ENCODE data around the gene LACRT.
"Not testable (repeated sequence)": the region's sequence is repeated elsewhere in the genome, so short reads cannot be mapped to it uniquely, and the experiment has no call there.

The LACRT gene, protein sequence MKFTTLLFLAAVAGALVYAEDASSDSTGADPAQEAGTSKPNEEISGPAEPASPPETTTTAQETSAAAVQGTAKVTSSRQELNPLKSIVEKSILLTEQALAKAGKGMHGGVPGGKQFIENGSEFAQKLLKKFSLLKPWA

DNA sequence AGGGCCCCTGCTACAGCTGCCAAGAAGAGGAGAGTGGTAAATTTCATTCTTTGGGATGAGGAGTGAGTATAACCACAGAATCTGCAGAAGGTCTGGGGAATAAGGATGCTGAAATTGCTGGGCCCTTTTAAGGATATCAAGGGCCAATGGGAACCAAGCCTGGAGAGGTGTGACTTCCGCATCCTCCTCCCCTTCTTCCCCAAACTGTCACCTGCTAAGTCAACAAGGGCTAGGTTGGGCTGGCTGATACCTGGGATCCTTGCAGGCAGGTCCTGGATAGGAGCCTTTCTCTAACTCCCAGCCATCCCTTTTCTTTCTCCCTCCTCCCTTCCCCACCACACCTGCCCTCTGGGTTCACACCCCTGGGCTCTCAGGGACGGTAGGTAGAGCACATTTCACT is at the start of gene LACRT:
Gene LACRT (minus strand): TSS at position 101 of the 400 bp plus-strand sequence. CDS start 54 bp downstream, at position 47.
- no peak for DNase-seq

DNA sequence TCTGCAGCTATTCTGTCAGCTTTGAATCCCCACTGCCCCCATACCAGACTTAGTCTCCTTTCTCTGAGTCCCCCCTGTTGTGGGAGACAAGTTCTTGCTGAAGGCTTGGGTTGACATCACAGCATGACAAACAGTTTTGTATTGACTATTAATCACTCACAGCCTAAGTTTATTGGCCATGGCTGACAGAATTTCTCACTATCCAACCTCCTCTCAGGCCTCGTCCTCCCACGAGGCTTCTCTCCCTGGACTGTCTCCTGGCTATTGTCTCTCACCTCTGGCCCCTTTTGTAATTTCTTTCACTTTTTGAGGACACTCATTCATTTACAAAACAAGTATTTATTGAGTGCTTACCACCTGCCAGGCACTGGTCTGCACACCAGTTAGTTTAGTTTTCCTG is 48.7 kb upstream of the LACRT start:
- no peak for DNase-seq

DNA sequence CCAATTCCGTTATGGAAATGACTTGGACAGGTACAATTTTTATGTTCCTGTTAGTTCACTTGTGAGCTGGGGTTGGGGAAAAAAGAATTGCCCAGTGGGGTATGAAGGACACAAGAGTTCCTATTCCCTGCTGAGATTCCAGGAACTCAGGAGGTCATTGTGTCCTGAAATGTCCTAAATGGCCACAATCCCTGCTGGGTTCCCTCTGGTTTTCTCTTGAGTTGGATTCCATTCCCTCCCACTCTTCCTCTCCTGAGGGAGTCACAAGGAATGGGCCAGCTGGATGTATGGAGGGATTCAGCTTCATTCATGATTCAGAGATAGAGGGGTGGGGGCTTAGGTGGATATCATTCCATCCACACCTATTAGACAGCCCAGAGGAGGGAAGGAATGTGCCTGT is 48.0 kb upstream of the LACRT start:
- no peak for DNase-seq

DNA sequence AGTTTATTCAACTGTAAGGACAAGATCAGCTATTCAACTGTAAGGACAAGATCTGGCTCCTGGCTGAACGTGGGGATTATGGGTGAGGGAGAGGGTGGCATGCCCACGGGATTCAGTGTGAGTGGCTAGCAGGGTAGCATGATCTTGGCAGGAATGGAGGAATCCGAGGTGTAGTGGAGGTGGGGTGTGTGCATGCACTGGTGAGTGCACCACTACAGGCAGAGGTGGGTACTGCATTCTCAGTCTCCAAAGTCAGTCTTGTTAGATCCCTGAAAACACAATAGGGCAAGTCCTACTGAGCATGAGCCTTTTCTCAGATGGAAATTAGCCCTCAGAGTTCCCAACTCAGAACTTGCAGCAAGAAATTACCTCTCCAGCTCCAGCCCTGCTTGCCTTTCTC is 45.7 kb upstream of the LACRT start:
- DNase-seq: peak; percentile 56

DNA sequence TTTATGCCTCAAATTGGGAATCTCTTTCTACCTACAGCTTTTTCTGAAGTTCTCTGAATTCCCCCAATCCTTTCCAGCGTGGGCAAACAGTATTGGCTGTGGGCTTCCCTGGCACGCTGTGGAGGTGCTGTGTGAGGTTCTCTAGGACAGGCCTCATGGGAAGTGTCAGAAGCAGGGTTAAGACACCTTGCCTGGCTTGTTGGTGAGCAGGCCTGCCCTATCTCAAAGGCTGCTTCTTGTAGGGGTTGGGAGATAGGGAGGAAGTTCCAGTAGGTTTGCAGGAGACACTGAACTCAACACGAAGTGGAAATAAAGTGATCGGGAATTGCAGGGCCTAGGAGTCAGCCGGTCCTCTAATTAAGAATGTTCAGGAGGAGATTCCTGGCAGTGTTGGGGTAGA is 43.4 kb upstream of the LACRT start:
- DNase-seq: no peak

DNA sequence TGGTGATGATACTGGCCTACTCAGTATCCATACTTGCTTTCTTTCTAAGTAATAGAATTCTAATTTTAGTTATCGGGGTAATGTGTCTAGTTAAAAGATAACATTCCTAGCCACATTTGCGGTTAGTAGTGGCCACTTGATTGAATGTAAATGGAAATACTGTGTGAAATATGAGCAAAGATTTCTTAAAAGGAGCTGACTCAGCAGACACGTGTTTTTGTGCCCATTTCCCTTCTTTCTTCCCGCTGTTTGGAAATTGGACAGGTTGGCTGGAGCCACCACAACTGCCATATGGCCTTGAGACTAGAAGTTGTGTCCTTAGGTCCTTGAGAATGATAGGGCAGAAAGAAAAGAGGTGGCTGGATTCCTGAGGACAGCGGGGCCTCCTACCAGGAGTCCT is 33.2 kb upstream of the LACRT start:
- DNase-seq: no peak

DNA sequence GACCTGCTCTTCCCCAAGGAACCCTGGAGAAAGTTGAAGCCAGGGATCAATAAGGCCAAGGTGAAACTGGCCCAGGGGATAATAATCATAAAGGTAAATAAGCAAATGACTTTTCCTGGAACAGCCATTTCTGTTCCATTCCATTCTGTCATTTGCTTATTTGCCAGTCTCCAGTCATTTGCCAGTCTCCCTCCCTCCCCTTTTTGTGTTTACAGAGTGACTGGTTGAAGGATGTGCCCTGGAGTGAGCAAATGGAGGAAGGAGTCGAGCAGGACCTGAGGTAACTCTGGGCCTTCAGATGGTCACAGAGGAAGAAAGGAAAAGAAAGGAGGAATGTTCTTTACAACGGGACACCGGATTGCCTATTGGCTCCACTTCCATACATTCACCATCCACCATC is 31.3 kb upstream of the LACRT start:
- DNase-seq: no peak

DNA sequence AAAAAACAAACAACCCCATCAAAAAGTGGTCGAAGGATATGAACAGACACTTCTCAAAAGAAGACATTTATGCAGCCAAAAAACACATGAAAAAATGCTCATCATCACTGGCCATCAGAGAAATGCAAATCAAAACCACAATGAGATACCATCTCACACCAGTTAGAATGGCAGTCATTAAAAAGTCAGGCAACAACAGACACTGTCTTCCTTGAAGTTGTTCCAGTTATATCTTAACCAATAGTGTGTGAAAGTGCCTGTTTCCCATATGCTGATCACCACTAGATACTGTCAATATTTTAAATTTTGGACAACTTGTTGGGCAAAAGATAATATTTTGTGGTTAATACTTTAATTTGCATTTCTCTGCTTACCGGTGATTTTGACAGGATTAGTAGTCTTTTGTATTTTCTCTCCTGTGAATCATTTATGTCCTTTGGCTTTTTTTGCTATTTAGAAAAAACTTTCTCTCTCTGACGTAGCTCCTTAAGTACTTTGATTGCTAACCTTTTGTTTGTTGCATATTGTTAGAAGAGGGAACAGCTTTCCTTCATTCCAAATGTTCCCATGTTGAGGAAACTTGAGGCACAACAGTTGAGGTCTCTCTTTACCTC is 30.4 kb upstream of the LACRT start:
- not testable (repeated sequence) for DNase-seq

DNA sequence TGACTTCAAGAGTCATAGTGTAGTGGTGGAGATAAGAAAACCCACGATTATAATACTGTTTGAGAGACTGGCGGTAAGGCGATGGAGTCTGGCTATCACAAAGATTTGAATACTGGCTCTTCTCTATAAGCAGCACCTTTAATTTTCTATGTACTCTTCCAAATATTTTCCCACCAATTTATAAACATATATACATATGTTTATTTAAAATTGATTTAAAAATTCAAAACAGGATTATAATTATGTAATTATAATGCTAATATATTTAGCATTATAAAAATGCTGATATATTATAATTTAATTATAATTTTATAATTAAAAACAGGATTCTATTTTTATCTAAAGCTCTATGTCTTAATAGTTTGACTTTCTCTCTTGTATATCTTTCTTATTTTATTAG is 28.9 kb upstream of the LACRT start:
- no peak for DNase-seq

DNA sequence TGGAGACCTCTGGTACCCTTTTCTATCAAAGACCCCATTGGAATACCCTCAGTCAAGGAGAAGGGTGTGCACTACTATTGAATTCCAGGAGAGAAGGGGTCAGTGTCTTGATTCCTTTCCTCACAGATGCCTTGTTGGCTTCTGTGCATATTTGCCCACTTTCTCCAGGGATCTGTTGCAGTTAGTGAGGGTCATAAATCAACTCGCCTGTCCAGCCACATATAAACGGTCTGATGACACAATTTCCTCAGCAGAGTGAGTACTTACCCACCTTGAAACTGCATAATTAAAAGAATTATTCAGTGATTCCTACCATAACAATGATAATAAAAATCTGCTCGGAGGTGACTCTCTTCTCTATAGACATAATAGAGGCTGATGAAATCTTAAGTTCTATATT is 27.3 kb upstream of the LACRT start:
- no peak for DNase-seq

DNA sequence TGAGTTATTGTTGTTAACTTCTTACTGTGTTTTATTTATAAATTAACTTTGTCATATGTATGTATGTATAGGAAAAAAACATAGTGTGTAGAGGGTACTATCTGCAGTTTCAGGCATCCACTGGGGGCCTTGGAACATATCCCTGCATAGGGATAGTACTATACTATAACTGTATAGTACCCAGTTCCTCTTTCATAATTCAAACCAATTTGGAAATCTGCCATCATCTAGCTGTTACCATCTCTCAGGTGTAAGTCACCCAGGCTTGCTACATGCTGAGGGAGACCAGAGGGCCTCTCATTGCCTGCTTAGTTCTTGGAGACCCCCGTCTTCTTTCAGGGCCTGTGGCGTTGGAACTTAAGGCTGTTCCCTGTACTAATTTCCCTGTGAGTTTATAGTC is 26.4 kb upstream of the LACRT start:
- DNase-seq: no peak

DNA sequence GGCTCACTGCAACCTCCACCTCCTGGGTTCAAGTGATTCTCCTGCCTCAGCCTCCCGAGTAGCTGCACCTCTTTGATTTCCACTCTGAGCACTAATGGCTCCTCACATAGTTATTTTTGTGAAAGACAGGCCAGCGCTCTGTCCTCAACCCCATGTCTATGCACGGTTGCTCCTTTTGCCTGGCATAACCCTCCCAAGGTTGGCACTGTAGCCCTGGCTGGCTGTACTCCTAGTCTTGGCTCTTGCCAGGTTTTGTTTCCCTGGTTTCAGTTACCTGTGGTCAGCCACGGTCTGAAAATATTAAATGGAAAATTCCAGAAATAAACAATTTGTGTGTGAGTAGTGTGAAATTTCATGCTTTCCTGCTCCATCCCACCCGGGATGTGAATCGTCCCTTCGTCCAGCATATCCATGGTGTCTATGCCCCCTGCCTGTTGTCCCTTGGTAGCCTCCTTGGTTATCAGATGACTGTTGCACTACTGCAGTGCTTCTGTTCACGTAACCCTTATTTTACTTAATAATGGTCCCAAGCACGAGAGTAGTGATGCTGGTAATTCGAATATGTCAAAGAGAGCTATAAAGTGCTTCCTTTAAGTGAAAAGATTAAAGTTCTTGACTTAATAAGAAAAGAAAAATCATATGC is 25.7 kb upstream of the LACRT start:
- no peak for DNase-seq

DNA sequence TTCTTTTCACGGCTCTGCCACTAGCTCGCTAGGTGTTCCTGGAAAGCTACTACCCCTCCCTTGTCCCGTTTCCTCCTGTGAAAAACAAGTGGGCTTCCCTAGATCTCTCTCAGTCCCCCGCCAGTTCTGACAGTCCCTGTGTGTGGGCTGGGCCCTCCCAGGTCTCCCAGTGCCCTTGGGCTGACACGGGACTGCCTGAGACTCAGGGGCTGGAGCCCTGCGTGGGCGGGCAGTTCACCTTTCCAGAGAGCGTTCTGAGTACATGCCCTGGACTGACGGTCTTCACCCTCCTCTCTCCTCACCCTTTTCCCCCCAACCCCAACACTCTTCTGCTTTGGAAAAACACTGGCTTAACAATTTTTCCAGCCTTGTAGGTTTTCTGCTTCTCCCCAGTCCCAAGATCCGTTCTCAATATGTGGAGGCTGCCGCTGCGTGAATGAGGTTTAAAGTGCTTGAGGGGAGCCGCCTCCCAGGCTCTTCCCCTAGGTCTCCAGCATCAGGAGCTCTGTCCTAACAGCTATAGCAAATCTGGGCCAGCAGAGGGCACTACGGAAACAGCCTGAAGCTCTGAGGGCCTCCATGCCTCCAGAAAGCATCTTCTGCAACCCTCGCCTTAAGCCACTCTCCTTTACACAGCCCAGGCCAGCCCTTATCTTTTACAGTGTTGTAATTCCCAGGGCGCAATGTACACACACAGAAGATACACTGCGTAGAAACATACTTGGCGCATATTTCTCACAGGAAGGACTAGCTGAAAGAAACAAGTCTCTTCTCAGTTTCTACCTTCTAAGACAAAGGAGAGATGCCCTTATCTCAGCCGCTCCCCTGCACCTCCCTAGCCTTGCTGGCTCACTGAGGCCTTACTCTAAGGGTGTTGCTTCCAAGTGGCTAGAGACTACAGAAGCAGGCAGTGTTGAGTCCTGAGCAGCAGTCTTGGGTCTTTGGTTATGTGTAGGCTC is 23.9 kb upstream of the LACRT start:
- DNase-seq: peak; percentile 73

DNA sequence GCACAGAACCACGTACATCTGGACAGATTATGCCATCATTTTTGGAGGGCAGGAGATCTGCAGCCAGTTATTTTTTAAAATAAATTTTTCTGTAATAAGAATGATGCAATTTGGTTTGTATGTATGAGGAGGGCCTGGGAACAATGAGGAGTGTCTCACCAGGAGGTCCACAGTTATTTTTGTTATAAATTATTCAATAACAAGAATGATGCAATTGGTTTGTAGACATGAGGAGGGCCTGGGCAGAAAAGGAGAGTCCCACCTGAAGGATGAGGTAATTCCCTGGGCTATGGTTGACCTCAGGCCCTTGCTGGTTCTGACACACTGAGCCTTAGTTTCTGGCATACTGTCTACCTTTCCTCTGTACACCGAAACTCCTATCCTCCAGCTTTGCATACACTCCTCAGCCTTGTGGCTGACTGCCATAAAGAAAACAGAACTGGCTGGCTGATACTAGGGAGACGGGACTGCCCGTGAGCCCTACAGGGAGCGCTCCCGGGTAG is 22.5 kb upstream of the LACRT start:
- DNase-seq: no peak

DNA sequence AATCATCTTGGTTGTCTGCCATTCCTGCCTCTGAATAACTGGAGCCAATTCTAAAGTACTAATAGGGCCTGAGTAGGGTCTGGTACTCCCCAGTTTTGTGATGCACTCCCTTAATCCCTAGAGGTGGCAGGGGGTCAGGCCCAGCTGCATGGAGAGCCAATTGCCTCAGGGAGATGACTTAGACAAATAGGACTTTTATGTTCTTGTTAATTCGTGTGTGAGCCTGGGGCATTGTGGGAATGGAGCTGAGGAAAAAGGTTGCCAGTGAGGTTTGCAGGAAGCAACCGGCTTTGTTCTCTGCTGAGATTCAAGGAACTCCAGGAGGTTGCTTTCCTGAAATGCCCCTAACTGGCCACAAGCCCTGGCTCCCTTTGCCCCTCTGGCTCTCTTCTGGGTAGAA is 20.2 kb upstream of the LACRT start:
- no peak for DNase-seq

DNA sequence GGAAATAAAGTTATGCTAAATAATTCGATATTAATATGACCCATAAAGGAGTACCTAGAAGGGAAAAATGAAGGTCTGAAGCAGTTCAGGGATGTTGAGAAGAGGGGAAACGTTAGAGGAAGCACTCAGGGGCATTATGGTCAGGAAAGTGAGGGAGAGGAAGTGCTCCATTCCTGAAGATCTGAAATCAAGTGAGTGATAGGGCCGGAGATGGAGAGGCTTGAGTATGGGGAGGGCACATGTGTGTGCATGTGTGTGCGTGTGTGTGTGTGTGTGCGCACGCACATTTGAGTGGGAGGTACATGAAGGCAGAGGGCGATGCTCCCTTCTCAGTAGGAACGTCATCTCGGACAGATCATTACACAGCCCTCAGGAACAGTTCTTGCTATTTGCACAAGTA is 18.3 kb upstream of the LACRT start:
- no peak for DNase-seq

DNA sequence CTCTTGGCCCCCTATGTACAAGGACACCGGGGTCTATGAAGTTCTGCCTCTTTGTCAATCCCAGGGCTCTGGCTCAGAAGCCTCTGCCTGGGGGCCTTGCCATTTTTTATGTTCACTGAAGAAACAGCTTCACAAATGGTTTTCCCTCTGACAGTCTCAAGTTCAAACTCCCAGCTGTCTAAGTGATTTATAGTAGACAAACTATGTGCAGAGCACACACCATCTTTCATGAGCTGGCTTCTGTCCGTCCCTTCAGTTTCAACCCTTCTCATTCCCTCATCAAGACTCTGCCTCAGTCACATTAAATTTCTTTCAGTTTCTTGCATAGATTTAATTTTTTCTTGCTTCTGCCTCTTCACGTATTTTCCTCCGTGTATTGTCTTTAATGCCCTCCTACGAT is 16.2 kb upstream of the LACRT start:
- no peak for DNase-seq

DNA sequence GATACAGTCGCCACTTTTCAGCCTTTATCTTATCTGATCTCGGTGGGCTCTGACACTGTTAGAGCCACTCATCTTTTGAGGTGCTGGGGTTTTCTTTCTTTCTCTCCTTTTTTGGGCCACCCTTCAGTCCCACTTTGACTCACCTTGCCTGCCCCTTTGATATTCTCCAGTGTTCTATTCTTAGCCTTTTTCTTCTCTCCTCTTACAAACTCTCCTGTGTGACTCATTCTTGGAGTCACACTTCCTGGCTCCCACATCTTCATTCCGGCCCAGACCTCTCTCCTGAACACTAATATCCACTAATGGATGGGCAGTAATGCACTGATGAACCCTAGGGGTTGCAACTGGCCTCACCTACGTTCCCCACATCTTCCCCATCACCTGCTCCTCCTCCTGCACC is 15.7 kb upstream of the LACRT start:
- no peak for DNase-seq

DNA sequence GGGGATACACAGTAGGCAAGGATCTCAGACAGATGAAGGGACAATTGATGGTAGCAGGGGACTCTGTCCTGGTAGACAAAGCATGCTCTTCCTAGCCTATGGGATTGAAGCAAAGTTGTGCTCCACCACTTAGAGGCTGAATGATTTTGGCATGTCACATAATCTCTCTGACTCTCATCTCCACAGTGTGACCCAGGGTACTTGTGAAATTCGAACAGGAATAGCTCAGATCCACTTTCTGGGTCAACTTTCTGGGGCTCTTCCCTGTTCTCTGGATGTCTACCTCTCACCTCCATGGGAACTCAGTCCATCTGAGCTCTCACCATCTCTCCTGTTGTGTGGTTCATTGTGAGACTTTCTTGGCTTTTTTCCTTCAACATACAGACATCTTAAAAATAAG is 15.1 kb upstream of the LACRT start:
- no peak for DNase-seq

DNA sequence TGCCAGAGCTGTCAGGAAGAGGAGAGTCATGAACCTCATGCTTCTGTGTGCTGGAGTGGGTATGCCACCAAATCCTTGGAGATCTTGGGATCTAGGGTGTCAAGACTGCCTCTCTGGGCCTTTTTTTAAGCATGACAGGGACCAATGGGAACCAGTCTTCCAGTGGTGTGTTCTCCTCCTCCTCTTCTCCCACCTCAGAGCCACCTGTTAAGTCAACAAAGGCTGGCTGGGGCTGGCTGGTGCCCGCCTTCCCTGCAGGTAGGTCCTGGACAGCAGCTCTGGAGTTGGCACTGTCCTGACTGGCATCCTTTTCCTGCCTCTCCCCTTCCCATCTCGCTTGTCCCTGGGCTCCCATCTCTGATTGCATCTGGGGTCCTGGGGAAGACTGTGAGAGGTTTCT is 13.6 kb upstream of the LACRT start, which contains the start of gene DCD:
Gene DCD (minus strand): TSS at position 101 of the 400 bp plus-strand sequence. CDS start 62 bp downstream, at position 39.
- no peak for DNase-seq

DNA sequence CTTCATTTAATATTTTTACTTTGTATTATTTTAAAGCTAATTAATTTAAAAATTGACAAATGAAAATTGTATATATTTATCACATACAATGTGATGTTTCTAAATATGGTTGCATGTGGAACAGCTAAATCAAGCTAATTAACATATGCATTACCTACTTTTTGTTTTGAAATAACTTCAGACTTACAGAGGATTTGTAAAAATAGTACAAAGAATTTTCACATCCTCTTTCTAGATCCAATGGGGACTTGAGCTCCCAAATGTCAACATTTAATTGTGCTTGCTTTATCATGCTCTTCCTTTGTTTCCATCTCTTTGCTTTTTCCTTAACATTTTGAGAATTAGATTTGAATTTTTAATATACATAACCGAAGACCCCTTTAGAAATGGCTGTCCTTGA is 6.9 kb upstream of the LACRT start:
- no peak for DNase-seq

DNA sequence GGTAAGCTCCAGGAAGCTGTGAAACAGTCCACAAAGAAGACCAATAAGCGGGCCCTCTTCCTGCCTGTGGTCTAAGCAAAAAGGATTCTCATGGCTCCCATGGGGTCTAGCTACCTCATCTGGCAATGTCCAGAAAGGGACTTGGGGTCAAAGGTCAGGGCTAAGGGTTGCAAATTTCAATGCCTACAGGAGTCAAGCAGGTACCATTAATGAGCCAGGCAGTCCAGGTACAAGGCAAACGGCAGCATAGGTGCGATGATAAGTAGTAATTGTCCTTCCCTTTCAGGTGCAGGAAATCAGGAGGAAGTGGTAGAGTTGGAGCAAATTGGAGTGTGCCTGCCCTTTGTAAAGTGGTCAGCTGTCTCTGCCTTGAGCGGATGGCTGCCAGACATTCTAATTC is 6.4 kb upstream of the LACRT start:
- no peak for DNase-seq

DNA sequence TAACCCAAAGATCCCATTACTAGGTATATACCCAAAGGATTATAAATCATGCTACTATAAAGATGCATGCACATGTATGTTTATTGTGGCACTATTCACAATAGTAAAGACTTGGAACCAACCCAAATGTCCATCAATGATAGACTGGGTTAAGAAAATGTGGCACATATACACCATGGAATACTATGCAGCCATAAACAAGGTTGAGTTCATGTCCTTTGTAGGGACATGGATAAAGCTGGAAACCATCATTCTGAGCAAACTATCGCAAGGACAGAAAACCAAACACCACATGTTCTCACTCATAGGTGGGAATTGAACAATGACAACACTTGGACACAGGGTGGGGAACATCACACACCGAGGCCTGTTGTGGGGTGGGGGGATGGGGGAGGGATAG is 4.4 kb upstream of the LACRT start:
- not testable (repeated sequence) for DNase-seq
